GM12872 (cell line): Measurements from ENCODE around the gene OSBPL6.

Experiments used
- TF ChIP-seq, protein P1 (sequence below): IDR thresholded peaks from 3 replicates; pipeline ENCODE4 v1.5.1; 2011; ENCODE audit warnings: low read depth, mild to moderate bottlenecking, low read length, moderate library complexity; ENCODE audit not compliant: insufficient read depth

Gene OSBPL6

DNA sequence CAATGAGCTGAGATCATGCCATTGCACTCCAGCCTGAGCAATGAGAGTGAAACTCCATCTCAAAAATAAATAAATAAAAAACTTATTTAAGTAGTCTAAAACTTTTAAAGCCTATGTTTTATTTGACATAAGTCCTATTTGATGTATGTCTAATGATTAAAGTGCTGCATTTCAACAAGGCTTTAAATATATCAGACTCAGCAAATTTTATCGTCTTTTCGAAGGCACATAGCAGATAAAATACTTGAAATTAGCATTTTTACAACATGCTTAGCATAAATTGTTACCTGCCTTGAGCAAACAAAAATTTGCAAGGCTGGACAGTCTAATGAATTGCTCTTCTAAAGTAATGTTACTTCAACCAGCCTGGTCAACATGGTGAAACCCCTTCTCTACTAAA is 170.8 kb downstream of the OSBPL6 start:
- TF ChIP-seq, protein P1, sequence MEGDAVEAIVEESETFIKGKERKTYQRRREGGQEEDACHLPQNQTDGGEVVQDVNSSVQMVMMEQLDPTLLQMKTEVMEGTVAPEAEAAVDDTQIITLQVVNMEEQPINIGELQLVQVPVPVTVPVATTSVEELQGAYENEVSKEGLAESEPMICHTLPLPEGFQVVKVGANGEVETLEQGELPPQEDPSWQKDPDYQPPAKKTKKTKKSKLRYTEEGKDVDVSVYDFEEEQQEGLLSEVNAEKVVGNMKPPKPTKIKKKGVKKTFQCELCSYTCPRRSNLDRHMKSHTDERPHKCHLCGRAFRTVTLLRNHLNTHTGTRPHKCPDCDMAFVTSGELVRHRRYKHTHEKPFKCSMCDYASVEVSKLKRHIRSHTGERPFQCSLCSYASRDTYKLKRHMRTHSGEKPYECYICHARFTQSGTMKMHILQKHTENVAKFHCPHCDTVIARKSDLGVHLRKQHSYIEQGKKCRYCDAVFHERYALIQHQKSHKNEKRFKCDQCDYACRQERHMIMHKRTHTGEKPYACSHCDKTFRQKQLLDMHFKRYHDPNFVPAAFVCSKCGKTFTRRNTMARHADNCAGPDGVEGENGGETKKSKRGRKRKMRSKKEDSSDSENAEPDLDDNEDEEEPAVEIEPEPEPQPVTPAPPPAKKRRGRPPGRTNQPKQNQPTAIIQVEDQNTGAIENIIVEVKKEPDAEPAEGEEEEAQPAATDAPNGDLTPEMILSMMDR: no peak

DNA sequence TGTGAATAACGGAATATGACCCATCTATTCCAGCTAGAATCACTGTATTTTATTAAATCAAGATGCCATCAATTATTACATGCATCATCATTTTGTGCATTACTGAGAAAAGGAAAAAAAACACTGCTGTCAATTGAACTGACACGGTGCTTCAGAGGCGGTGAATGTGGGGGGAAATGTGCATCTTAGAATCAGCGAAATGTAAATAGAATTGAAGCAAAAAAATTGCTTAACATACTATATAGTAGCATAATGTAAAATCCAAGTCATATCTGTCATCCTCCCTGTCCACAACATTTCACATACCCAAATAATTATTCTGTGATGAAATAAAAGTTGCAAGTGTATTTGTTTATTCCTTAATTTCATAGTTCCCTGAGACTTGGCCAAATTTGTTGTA is 172.1 kb downstream of the OSBPL6 start:
- TF ChIP-seq, protein P1: no peak

DNA sequence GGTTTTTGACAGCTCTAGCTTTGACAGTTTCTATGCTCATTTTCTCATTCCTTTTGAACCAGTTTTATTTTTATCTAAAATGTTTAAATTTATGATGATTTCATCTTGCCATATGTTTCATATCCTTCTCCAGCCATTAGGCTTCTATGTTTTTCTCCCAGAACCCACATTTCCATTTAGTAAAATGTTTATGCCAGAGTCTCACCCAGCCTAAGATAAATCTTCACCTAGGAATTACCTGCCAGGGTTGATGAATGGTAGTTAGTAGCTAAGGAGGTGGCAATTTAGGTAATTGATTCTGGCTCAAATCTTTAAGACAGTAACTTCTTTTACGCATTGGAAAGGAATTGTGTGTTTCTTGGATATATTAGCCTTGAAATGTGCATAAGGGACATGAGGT is 173.0 kb downstream of the OSBPL6 start:
- TF ChIP-seq, protein P1: no peak

DNA sequence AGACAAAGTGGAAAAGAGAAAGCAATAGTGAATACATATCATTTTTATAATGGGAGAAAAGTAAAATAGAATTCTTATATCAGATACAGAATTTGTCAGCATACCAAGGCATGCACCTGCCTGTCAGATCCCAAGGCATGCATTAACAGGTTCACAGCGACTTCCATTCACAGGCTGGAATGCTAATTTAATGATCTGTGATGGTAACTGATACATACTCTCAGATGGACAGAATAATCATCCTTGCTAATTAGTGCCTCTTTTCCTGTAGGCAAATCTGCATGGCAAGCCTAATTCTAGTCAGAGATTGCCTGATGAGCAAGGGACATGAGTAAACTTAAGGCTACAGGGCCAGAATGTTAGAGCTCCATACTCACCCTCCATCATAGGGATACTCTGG is 180.6 kb downstream of the OSBPL6 start:
- TF ChIP-seq, protein P1: no peak

DNA sequence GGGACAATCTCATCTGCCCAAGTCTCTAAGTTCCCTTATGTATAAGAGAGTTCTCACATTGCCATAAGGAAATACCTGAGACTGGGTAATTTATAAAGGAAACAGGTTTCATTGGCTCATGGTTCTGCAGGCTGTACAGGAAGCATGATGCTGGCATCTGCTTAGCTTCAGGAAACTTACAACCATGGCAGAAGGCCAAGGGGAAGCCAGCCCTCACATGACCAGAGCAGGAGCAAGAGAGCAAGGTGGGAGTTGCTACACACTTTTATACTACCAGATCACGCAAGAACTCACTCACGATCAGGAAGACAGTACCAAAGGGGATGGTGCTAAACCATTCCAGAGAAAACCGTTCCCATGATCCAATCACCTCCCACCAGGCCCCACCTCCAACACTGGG is 182.7 kb downstream of the OSBPL6 start:
- TF ChIP-seq, protein P1: no peak

DNA sequence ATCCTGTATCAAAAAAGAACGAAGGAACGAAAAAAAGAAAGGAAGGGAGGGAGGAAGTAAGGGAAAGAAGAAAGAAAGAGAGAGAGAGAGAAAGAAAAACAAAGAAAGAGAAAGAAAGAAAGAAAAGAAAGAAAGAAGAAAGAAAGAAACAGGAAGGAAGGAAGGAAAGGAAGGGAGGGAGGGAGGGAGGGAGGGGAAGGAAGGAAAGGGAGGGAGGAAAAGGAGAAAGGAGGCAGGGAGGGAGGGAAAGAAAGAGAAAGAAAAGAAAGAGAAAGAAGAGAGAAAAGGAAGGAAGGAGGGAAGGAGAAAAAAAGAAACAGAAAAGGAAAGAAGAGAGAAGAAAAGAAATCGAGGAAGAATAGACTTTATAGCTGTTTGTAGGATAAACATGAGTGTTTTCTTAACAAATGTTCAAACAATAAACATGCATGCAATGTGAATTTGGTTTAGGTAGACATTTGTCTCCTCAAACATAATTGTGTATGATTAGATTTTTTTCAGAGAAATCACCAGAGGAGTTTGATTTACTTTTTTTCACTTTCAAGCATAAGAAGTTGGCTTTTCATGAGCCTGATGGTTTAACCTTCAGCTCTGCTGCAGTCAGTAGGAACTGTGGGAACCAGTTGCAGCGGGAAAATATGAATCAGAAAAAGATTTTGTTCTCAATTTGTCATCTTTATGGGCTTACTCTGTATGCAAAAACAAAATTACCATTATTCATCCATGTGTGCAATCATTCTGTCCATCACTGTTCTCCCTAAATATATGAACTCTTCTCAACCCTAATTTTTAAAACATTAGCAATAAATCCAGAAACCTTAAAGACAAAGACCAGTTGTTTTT is 185.1 kb downstream of the OSBPL6 start:
- TF ChIP-seq, protein P1: no peak

DNA sequence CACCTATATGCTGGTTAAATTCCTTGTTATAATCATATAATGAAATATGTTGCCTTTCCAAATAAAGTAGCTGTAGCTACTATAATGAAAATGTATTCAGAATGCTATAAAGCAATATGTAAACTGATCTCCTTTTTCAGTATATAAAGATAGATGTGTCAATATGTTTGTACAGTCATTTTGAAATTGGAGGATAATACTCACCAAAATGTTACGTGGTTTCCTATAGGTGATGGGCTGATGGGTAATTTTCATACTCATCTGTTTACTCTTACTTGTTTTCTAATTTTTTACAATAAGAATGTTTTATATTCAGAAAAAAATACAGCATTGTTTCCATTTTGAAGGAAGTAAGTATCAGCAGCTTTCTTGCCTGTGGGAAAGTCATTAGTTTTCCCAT is 186.5 kb downstream of the OSBPL6 start:
- TF ChIP-seq, protein P1: no peak

DNA sequence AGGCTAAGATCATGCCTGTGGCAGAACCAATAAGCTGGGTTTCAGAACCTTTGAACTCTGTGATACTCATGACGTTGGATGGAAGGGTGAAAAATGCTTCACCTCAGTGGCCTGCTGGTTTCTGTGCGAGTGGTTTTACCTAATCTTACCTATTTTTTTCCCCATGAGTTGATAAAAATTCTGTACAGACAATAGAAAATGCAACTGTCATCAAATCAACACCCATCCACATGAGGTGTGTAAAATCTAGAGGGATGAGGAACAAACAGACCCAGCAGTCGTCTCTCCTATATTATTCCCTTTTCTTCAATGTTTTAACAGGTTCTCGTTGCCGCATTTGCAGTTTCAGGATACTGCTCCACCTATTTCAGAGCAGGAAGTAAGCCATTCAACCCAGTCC is 189.4 kb downstream of the OSBPL6 start:
- TF ChIP-seq, protein P1: no peak
